GM21526 (cell line): ENCODE measurements around the gene HJV.
A peak's percentile ranks its signal among the peaks of the same experiment; 100 is the strongest.

Experiments used
- ATAC-seq: cut with Tn5 transposase; IDR thresholded peaks from one replicate; pipeline ENCODE4 v1.9.1; 2021; ENCODE audit warnings: moderate library complexity; ENCODE audit not compliant: unreplicated experiment, low FRiP score

HJV gene

DNA sequence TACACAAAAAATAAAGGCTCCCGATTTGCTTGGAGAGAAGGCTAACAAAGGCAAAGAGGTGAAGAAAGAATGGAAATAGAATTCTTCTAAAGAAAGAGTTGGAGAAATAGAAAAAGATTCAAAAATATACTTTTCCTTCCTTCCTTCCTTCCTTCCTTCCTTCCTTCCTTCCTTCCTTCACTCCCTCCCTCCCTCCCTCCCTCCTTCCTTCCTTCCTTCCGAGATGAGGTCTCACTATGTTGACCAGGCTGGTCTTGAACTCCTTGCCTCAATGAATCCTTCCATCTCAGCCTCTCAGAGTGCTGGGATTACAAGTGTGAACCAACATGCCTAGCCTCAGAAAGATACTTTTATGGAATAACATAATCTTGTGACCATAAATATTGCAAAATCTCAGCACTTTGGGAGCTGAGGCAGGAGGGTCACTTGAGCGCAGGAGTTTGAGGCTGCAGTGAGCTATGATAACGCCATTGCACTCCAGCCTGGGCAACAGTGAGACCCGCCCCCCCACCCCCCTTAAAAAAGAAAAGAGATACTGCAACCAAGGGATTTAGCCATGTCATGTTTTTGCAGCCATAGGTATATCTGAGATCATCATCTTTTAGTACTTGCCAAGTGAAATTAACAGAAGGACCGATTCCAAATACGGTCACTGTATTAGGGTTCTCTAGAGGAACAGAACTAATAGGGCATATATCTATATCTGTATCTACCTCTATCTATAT, 1.0 kb upstream of the HJV start:
- ATAC-seq, result no peak

DNA sequence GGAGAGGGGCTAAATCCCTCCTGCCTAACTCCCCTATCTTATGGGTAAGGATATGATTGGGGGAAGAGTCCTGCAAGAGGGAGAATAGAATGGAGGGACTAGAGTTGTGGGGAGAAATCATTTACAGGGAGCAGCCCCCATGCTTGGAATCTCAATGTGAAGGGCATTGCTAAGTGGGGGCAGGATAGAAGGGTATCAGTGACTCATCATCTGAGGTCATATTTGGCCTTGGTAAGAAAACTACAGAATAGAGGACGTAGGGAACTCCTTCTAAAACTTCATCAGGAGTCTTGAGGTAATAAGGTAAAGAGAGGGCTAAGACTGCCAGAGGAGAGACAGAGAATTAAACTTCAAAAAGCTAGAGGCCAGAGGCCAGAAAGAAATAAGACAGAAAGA, 487 bp downstream of the HJV start:
- ATAC-seq, result no peak

DNA sequence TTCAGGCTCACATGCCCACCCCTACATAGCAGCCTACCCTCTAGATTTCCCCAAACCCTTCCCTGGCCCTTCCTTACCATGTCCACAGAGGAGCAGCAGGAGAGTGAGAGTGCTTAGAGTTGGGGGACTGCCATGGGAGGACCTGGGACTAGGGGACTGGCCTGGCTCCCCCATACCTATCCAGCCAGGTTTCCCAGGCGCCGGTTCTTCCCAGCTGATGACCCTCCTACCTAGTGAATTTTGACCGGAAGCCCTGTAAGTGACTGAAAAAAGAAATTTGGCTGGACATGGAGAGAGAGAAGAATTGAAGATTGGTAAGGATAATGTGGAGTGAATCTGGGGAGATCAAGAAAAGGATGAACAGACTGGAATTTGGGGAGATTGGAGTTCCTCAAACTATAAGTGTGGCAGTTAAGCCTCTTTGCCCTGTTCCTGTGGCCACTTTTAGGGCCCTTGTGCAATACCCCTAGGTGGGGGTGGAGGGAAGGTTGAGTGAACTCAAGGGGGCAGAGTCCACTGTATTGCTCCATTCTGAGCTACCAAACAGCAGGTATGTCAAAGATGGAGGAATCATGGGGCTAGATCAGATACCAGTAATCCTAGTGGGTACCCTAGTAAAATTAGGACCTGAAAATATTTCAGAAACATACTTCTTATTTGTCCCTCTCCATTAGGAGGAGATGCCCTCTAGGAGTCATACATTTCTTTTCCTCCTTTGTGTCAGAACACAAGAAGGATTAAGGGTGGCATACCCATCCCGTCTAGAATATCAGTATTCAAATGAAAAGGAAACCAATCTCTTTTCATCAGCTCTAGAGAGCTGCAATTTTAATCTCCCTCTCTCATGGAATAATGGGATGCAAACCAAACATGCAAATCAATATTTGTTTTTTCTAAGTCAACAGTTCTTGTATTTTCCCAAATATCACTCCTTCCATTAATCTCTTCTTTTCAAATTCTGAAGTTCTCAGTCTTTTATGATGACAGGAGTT, 1.2 kb downstream of the HJV start:
- ATAC-seq, result no peak

DNA sequence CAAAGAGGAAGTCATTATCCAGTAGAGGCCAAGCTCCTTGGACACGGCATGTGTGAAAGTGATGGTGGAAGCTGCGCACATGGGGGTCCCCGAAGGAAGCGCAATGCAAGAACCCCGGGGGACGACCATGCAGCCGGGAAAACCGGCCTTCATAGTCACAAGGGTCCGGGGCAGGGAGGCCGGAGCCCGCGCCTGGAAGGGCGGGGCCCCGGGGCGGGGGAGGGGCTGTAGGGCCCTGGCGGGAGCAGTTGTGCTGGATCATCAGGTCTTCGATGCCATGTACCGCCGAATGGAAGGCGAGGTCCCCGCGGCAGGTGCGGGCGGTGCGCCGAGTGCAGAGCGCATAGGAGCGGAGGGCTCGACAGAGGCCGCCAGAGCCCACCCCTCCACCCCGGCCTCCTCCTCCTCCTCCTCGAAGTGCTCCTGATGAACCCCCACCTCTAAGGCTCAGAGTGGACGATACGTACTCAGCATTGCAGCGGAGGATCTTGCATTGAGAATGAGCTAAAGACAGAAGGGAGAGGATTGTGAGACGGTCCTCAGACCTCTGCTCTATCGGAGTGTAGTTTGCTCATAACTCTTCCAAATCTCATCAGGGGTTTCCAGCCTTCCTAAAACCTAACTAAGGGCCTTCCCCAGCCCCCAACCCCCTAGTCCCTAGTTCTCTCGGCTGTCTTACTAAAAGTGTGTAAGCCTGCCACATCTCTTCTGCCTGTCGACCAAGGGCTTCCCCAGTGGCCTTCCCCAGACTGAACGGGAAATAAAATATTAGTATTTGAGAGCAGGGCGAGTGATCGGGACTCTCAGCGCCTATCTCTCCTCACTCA, 2.1 kb downstream of the HJV start:
- ATAC-seq, result no peak

DNA sequence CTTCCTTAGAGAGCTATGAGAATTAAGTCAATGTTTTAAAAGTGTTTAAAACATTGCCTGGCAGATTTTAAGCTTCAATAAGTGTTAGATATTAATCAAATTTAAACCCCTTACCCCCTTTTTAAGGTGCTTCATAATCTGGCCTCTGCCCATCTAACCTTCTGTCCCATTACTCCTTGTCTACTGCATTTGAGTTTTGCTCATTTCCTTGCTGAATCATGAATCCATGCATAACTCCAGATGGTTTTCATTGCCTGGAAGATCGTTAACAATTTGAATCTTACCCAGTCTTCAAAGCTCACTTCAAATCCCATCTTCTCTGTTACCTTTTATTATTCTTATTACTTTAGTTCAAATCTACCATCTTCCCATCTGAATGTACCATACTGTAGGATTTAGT, 4.6 kb downstream of the HJV start:
- no peak for ATAC-seq

DNA sequence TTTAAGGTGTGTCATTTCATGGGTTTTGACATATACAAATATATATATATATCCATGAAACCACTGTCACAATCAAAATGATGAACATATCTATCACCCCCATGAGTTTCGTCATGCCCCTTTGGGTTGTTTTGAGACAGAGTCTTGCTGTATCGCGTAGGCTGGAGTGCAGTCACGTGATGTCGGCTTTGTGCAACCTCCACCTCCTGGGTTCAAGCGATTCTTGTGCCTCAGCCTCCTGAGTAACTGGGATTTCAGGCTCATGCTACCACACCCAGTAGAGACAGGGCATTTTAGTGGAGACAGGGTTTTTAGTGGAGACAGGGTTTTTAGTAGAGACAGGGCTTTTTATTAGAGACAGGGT, 8.0 kb downstream of the HJV start:
- no peak for ATAC-seq

DNA sequence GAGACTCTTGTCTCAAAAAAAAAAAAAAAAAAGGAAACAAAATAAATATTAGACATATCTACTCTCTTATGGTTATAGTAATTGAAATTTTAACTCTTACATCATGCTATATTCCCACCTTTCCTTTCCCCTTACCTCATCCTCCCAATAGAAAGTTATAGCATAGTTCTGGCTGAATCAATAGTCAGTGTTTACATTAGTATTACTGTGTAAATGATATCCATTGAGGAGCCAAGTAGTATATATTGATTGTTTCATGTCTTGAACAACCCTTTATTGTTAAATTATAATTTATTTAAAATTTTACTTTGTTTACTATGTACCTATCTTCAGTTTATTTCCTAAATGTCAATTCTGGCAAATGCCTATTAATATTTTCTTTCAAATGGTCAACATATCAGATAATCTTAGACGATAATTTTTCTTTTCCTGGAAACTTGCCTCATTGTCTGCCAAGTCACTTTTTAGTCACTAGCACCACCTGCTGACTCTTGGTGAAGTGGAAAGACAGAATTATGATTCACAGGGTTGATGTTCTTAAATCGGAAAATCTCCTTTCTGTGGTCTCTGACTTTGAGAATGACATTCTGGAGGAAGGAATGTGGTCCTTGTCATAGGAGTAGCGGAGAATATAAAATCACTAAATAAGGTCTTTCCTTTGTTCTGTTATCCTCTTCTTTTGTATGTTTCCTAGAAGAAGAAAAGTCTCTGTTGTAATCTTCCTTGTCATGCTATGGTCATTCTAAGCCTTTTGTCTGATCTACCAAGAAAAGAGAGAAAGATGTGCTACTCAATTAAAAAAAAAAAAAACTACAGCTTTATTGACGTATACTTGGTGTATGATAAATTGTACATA, 8.6 kb downstream of the HJV start:
- no peak for ATAC-seq

DNA sequence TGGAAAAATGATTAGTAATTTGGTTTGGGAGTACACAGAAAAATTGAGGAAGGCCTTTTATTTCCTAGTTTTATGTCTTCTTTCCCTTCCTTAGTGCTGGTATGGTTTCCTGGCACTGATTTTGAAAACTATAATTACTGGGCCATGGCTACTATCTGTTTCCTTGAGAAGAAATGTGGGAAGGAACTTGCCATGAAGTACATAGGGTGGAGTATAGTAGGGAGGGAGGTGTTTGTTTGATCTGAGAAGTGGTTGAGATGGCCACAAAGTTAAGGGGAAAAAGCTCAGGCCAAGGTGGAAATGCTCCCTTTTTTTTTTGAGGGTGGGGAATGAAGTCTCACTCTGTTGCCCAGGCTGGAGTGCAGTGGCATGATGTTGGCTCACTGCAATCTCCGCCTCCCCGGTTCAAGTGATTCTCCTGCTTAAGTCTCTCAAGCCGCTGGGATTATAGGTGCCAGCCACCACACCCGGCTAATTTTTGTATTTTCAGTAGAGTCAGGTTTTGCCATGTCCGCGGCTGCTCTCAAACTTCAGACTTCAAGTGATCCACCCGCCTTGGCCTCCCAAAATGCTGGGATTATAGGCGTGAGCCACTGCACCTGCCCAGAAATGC, 11.3 kb downstream of the HJV start:
- ATAC-seq, result no peak

DNA sequence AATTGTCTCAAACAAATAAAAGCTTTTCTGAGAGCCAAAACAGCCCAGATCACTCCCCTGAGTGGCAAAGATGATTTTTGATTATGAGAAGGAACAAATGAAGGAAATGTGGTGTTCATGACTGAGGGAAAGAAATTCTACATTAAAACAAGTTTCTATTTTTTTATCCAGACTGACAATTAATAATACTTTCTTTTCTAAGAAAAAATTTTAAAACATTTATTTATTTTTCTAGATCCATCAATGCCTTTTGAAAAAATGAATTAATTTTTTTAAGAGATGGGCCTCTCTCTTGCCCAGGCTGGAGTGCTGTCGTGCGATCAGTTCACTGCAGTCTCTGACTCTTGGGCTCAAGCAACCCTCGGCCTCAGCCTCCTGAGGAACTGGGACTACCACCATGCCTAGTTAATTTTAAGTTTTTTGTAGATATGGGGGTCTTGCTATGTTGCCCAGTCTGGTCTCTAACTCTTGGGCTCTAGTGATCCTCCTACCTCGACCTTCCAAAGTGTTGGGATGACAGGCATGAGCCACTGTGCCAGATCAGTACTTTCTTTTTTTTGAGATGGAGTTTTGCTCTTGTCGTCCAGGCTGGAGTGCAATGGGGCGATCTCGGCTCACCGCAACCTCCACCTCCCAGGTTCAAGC, 13.9 kb downstream of the HJV start:
- ATAC-seq, result no peak

DNA sequence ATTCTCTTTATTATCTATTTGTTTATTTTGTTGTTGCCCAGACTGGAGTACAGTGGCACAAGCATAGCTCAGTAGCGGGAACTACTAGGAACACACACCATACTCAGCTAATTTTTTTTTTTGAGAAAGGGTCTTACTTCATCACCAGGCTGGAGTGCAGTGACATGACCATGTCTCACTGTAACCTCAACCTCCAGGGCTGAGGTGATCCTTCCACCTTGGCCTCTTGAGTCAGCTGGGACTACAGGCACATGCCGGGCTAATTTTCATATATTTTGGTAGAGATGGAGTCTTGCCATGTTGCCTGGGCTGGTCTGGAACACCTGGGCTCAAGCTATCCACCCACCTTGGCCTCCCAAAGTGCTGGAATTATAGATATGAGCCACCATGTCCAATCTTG, 19.8 kb downstream of the HJV start:
- ATAC-seq, result no peak

DNA sequence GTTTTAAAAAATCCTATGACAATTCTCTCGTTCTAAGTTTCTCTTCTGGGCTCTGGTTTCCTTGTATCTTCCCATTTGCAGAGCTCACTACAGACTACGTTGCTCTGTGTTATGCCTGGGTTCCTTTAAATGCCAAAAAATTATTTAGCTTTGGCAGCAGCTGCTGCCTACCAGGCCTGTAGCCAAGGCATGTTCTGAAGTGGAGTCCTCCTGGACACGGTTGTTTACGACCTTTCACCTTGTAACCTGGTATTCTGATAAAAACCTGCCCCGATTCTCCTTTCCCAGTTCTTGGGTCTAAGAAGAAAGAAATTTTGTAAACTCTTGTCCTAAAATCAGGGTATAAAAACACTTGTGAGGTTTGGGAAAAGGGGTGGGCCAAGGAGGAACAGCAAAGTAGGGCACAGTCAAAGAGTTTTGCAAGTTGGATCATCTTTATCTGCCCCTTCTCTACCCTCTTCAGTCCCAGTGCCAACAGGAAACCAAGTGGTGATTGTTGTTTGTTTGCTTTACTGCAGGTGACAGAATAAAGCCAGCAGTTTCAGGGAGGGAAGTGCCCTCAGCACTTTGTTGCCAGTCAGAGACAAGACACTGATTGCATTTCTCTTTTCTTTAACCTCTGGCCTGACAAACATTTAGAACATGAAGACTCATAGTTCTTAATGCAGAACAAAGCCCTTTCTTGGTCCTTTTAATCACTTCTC, 22.1 kb downstream of the HJV start:
- no peak for ATAC-seq

DNA sequence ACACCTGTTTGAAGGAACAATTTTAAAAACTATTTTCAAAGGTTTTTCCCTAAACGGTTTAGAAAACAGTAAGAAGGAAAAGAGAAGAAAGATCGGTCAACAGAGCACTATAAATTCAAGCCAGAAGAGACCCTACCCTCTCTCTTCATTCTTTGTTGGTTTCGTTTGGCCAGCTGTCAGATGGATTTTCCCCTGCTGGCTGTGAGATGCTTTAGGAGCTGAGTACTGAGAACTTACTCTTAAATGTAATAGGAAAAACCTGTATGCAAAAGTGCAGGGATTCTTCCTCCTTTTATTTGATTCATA, 23.9 kb downstream of the HJV start:
- no peak for ATAC-seq

DNA sequence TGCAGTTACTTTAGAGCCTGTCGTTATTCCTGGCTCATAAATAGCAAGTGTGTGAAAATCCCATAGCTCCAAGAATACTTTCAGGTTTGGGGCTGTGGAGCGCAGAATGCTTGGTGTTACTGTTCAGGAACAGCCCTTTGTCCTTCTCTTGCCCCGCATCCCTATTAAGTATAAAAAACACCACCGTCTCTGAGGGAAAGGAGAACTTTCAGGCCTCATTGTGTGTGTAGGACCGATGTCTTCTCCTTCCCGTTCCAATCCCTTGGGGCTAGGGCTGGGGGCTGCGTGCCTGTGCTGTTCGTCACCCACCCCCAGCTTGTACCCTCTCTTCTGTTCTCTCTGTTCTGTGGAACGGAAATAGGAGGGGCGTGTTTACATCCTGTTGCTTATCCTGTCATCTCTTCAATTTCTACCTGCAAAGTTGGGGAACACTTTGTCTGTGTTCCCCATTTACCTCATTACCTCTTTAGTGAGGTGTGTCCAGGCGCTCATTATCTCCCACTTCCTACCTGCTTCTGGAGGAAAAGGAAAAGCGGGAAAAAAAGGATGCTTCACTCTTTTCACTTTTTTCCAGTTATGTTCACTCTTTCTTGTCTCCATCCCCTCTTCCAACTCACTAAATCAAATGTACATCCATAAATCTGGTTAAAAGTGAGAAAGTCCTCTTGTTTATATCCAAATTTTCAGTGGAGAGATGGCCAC, 24.4 kb downstream of the HJV start:
- ATAC-seq, result peak; percentile 28

DNA sequence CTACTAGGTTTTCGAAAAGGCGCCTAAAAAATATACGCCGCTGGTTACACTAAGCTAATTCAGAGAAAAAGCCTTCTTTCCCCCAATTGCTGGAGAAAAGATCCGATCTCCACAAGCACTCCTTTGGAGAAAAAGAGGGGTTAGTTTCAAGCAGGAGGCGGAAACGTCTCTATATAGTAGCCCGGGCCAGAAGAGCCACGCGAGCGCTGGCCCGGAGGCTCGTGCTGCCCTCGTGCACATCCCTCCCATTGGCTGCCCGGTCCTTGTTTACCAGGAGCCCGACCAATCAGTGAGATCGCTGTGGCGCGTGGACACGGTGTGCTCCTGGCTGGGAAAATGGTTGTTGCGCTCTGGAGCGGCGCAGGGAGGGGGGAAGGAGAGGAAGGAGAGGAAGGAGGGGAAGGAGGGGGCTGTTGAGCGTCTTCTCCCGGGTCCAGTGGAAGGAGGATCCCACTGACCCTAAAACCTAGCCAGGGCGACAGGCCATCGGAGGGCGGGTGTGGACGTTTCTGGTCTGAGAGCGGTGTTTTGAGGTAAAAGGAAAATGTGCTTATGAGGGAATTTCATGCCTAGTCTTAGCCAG, 25.0 kb downstream of the HJV start, which contains the start of gene TXNIP:
Gene TXNIP, minus strand, starts transcription at position 147 of the 583 bp plus-strand sequence. CDS start 313 bp downstream, outside the sequence.
- peak; percentile 66 for ATAC-seq

DNA sequence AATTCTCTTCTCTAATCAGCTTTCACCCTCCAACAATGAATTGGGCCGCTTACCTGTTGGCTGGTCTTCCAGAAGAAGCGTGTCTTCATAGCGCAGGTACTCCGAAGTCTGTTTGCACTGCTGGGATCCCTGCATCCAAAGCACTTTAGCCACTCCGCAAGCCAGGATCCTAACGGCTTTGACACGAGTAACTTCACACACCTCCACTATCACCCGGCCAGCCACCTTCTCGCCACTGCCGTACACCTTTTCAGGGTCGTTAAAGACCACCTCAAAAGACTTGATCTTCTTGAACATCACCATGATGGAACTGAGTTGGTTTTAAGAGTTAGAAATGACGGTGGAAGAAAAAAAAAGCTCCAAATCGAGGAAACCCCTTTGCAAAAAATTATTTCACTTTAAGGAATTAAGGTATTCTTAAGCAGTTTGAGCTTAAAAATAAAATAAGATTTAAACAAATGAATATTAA, 25.5 kb downstream of the HJV start:
- ATAC-seq, result no peak

DNA sequence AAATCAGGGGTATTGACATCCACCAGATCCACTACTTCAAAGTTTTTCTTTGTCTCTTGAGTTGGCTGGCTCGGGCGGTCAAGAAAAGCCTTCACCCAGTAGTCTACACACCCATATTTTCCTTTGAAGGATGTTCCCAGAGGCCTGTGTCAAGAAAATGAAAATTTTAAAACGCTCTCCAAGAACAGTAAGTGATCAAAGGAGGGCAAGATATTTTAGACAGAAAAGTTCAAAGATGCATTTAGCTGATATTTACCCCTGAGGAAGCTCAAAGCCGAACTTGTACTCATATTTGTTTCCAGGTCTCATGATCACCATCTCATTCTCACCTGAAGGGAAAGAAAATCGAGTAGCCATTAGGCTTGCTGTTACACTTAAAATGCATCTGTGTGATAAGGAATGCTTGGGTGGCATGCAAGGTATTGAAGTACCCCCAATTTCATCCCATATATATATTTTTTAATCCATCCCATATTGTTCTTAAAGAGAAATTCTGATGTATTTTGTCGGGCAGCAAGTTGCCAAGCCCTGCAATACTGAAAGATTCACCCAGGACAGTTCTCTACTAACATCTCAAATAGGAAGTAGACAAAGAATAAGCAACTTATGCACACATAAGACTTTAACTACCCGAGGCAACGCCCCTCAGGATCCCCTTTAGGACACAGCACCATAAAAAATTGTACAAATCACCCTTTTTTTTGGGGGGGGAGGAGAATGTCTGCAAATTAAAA, 26.2 kb downstream of the HJV start:
- no peak for ATAC-seq
